Peyer's patch (tissue), 4 donors: ENCODE data around the gene ERC2. TPM values are rescaled to one million over a fixed set of nuclear protein-coding genes. Genes with fewer than 3 reads are reported as not detected.

Experiments used
- DNase-seq, 3 donors: peaks; one replicate each; pipeline ENCODE4 v3.0.0-alpha.2; 2017 to 2019
- H3K27ac ChIP-seq, 4 donors: fragments of 200-600 bp; sonication (generic); one replicate each; pipeline ENCODE4 v1.5.1; 2016 to 2019
- H3K27me3 ChIP-seq, 2 donors: fragments of 200-600 bp; sonication (generic); one replicate each; pipeline ENCODE4 v1.5.1; 2019
- H3K36me3 ChIP-seq, 3 donors: fragments of 200-600 bp; sonication (generic); one replicate each; pipeline ENCODE4 v1.5.1; 2016 to 2019
- H3K4me1 ChIP-seq, 4 donors: fragments of 200-600 bp; sonication (generic); one replicate each; pipeline ENCODE4 v1.5.1; 2016 to 2019
- H3K4me3 ChIP-seq, 4 donors: fragments of 200-600 bp; sonication (generic); 1 replicate in 3 of 4; 2 replicates in 1 of 4; pipeline ENCODE4 v1.5.1; 2016 to 2019; ENCODE audit warnings: mild to moderate bottlenecking in 1 of 4
- H3K9me3 ChIP-seq, 4 donors: fragments of 200-600 bp; sonication (generic); one replicate each; pipeline ENCODE4 v1.5.1; 2016 to 2019; ENCODE audit warnings: mild to moderate bottlenecking in 1 of 4
- CTCF ChIP-seq, 6 experiments: fragments of 450-650 bp in 4 of 6; fragments of 200-600 bp in 2 of 6; sonication (generic) in 1 of 6; IDR thresholded peaks; one replicate each; pipeline ENCODE4 v1.5.1; 2017 to 2019; ENCODE audit warnings: antibody characterized with exemption in 6 of 6, mild to moderate bottlenecking in 3 of 6, moderate library complexity in 1 of 6
- POLR2A ChIP-seq, 2 donors: fragments of 450-650 bp; IDR thresholded peaks; one replicate each; pipeline ENCODE4 v1.5.1; 2017; ENCODE audit warnings: antibody characterized with exemption in 2 of 2, mild to moderate bottlenecking in 2 of 2, moderate library complexity in 2 of 2
- total RNA-seq, 4 donors: library from RNA; depleted of rRNA; stranded (reverse); fragments of >200 nt; gene quantifications; one replicate each; pipeline ENCODE4 v1.1.0, GENCODE V29; 2016

Gene ERC2
- total RNA-seq, 4 donors from 2014 or later: 0.18 to 0.83 TPM; not detected in 2

GRCh38 chr3:55514962-55515361 lies 953.3 kb downstream of the ERC2 start:
- H3K4me3 ChIP-seq: no peak overlapping the region
- H3K27ac ChIP-seq: no peak overlapping the region
- no peaks in the 10 kb centered on the region for H3K9me3 ChIP-seq
- H3K36me3 ChIP-seq: no peaks in the 10 kb centered on the region
- peaks cover 0 to 5% (median 0%) of the 10 kb centered on the region in 4 donors for H3K4me1 ChIP-seq
- TF ChIP-seq POLR2A (IDR thresholded peaks at IDR 0.05) (no peak), CTCF (IDR thresholded peaks at IDR 0.05) (no peak)
- no peak for DNase-seq
- no peaks in the 10 kb centered on the region for H3K27me3 ChIP-seq

DNA sequence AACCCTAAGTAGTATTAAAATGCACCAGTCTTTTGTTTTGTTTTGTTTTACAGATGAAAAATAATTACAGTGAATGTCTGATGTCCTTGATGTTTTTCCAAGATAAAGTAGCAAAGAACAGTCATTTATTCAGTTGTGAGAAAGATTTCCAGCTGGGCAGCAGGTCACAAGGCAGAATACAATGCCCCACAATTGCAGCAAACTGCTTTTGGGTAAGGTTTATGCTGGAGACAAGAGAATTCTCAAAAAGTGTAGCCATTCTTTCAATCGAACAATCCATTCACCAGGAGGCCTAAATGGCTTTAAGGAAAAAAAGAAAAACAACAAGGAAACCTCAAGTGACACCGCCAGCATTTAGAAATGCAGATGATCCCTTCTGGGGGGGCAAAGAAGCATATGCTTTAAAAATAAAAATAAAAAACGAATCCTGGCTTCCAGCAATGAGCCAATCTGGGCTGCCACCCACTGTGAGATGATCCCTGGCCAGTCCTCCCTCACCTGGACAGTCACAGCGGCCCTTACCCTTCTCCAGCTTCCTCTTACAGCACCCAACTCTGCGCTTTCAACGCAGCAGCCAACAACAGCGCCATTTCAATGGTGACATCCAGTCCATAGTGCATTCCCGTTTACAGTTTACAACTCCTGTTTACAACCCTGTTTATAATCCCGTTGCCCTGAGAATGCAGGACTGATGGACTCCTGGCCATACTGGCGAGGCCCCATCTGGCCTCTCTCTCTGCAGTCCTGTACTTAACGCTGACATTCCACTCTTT lies 955.5 kb downstream of the ERC2 start:
- Histone ChIP-seq H3K9me3 (no peaks in the 10 kb centered on the region), H3K36me3 (no peaks in the 10 kb centered on the region), H3K27me3 (no peaks in the 10 kb centered on the region), H3K4me1 (peaks cover 0 to 5% (median 0%) of the 10 kb centered on the region in 4 donors), H3K27ac (no peak overlapping the region), H3K4me3 (no peak overlapping the region)
- DNase-seq: peak in 1 of 3 donors; percentile 77
- no peak for TF ChIP-seq POLR2A (IDR thresholded peaks at IDR 0.05)
- no peak for TF ChIP-seq CTCF (IDR thresholded peaks at IDR 0.05)

DNA sequence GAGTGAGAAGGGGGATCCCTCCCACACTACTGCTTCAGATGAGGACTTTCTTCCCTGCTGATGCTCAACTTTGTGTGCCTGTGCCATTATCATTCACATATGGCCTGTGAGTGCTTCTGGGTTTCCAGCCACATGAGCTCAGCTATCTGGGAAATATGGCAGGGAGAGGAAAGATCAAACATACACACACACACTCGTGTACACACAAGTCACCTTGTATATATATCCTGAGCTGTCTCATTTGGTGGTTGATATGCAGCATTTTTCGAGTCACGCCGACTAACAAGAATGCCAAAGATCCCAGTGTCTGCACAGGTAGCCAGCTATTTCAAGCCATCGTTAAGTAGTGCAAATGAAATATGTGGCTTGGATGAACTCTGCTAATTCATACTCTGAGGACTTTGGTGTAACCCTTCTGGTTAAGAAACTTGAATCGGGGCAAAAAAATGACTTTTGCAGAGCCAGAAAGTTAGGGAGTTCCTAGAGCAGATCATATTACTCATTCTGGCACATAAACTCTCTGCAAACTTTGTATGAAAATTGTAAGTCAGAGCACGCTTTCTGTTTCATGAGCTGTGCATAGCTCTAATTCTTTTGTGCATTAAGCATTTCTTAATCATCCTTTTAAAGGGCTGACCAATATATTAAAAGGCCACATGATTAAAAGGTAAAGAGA lies 956.2 kb downstream of the ERC2 start:
- DNase-seq: no peak
- H3K36me3 ChIP-seq: no peaks in the 10 kb centered on the region

DNA sequence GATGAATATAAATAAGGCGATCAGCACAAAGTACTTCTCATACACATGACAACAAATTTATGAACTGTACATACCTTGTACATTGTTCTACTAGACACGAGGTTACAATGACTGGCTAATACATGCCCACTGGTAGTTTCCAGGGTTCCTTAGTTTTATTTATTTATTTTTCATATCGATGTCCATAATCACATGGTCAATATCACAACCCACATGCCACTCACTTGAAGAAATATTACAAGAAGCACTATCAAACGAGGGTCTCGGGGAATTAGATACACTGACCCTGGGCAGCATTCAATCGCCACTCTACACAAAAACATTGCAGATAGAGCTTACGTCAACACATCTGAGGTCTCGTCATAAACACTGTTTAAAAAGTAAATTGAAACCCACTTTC lies 959.9 kb downstream of the ERC2 start:
- no peak for TF ChIP-seq POLR2A (IDR thresholded peaks at IDR 0.05)
- TF ChIP-seq CTCF (IDR thresholded peaks at IDR 0.05): no peak
- no peaks in the 10 kb centered on the region for H3K36me3 ChIP-seq
- H3K27me3 ChIP-seq: no peaks in the 10 kb centered on the region
- no peaks in the 10 kb centered on the region for H3K9me3 ChIP-seq
- H3K4me3 ChIP-seq: no peak overlapping the region
- H3K27ac ChIP-seq: no peak overlapping the region
- DNase-seq: no peak
- peaks cover 0 to 5% (median 0%) of the 10 kb centered on the region in 4 donors for H3K4me1 ChIP-seq

More for the DNA sequence above, 956.2 kb downstream of the ERC2 start:
- Histone ChIP-seq H3K27ac (no peak overlapping the region), H3K4me3 (no peak overlapping the region), H3K27me3 (no peaks in the 10 kb centered on the region), H3K9me3 (no peaks in the 10 kb centered on the region), H3K4me1 (peaks cover 0 to 5% (median 0%) of the 10 kb centered on the region in 4 donors)
- TF ChIP-seq CTCF (IDR thresholded peaks at IDR 0.05) (no peak), POLR2A (IDR thresholded peaks at IDR 0.05) (no peak)

GRCh38 chr3:55507808-55508207 lies 960.5 kb downstream of the ERC2 start:
- no peak for DNase-seq
- Histone ChIP-seq H3K9me3 (no peaks in the 10 kb centered on the region), H3K36me3 (no peaks in the 10 kb centered on the region), H3K4me1 (peaks cover 0 to 3% (median 0%) of the 10 kb centered on the region in 4 donors), H3K27me3 (no peaks in the 10 kb centered on the region), H3K27ac (no peak overlapping the region), H3K4me3 (no peak overlapping the region)
- no peak for TF ChIP-seq POLR2A (IDR thresholded peaks at IDR 0.05)
- no peak for TF ChIP-seq CTCF (IDR thresholded peaks at IDR 0.05)
